Measurements from ENCODE around the gene OR10H4.
"Not testable (repeated sequence)": the region's sequence is repeated elsewhere in the genome, so short reads cannot be mapped to it uniquely, and the experiment has no call there.

The OR10H4 gene, protein sequence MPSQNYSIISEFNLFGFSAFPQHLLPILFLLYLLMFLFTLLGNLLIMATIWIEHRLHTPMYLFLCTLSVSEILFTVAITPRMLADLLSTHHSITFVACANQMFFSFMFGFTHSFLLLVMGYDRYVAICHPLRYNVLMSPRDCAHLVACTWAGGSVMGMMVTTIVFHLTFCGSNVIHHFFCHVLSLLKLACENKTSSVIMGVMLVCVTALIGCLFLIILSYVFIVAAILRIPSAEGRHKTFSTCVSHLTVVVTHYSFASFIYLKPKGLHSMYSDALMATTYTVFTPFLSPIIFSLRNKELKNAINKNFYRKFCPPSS

GRCh38 chr19:15948223-15949058 is at the start of gene OR10H4:
Gene OR10H4 (plus strand): TSS chr19:15949008. CDS start chr19:15949008, 0 bp downstream.
- no peak for DNase-seq

DNA sequence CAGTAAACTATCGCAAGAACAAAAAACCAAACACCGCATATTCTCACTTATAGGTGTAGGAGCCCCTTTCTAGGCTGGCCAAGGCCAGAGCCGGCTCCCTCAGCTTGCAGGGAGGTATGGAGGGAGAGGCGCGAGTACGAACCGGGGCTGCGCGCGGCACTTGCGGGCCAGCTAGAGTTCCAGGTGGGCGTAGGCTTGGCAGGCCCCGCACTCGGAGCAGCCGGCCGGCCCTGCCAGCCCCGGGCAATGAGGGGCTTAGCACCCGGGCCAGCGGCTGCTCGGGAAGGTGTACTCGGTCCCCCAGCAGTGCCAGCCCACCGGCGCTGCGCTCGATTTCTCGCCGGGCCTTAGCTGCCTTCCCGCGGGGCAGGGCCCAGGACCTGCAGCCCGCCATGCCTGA is 49.2 kb upstream of the OR10H4 start:
- not testable (repeated sequence) for DNase-seq

DNA sequence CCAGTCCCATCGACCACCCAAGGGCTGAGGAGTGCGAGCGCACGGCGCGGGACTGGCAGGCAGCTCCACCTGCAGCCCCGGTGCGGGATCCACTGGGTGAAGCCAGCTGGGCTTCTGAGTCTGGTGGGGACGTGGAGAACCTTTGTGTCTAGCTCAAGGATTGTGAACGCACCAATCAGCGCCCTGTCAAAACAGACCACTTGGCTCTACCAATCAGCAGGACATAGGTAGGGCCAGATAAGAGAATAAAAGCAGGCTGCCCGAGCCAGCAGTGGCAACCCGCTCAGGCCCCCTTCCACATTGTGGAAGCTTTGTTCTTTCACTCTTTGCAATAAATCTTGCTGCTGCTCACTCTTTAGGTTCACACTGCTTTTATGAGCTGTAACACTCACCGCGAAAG is 48.8 kb upstream of the OR10H4 start:
- DNase-seq: not testable (repeated sequence)

DNA sequence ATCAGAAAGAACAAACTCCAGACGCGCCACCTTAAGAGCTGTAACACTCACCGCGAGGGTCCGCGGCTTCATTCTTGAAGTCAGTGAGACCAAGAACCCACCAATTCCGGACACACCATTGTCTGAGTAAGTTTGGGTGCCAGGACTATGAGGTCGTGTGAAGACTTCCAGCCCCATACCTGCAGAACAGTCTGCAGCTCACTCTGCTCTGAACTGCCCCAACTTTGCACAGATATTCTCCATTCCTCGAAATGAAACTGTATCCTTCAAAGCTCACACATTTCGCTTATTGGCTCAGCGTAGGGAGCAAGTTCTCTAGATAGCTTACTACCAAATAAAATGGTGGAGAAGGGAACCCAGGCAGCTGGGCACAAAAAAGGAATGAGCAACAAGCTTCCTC is 48.3 kb upstream of the OR10H4 start:
- no peak for DNase-seq

- DNase-seq: no peak
Observed at GRCh38 chr19:15902254-15902653, 46.6 kb upstream of the OR10H4 start.

- not testable (repeated sequence) for DNase-seq
Observed at GRCh38 chr19:15902898-15903297, 45.9 kb upstream of the OR10H4 start.

DNA sequence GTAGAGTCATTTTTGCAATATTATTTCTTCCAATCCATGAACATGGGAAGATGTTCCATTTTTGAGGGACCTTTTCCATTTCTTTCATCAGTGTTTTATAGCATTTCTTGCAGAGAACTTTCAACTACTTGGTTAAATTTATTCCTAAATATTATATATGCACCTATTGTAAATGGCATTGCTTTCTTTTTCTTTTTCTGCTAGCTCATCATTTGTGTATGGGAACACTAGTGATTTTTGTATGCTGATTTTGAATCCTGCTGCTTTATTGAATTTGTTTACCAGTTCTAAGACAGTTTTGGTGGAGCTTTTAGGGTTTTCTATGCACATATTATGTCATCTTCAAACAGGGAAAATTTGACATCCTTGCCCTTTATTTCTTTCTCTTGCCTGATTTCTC is 43.8 kb upstream of the OR10H4 start:
- no peak for DNase-seq

- no peak for DNase-seq
Observed at GRCh38 chr19:15911599-15912235, 37.1 kb upstream of the OR10H4 start.

DNA sequence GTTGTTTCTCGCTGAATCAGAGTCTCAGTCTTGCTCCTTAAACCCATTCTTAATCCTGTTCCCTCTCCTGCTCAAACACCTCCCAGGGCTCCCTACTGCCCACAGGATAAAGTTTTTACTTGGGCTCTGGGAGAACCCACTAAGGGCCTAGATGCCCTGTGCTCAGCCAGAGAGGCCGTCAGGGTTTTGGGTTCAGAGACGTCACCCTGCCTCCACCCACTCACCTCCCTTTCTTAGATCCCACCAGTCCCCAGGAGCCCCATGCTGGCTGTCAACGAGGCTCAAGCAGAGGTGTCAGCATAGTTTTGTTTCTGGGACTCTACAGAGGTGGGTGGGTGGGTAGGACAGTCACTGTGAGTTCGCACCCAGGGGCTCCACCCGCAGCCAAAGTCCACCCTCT is 35.4 kb upstream of the OR10H4 start:
- no peak for DNase-seq

DNA sequence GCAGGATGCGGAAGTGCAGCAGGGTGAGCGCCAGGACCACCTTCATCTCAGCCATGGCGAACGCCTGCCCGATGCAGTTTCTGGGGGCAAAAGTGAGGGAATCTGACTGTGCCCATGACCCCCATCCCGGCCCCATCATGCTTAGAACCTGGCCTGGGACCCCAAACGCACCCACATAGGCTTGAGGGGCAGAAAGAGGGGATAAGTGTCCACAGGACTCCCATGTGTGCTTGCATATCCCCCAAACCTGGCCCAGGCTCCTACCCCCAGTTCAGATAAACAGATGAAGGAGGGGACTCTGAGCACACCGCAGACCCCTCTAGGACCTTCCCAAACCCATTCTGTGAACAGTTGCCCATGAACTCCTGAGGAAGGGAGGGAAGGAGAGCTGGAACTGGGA is 35.0 kb upstream of the OR10H4 start:
- DNase-seq: no peak

DNA sequence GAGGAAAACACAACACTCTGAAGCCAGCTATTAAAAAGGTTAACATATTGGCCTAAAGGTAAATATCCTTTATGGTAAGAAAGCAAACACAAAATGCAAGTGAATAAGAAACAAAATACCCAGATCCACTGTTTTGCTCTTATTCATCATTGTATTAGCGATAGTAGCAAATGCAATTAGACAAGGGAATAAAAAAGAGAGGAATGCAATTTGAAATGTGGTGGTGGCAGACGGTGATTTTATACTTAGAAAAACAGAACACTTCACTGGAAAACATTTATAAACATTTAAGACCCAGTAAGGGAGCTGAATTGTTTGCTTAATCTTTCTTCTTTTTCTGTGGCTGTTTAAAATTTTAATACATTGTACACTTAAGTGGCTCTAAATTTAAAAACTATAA is 33.7 kb upstream of the OR10H4 start:
- DNase-seq: no peak

DNA sequence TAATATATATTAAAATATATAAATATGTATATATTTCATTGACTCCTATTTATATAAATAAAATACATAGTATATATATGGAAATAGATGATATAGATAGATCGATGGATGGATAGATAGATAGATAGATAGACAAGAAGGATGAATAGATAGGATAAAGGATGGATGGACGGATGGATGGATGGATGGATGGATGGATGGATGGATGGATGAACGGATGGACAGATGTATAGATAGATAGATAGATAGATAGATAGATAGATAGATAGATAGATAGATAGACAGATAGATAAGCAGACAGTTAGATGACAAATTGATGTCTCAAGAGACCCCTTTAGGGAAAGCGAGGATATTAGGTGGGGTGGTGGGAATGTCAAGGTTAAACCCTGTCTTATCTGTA is 29.6 kb upstream of the OR10H4 start:
- DNase-seq: no peak

DNA sequence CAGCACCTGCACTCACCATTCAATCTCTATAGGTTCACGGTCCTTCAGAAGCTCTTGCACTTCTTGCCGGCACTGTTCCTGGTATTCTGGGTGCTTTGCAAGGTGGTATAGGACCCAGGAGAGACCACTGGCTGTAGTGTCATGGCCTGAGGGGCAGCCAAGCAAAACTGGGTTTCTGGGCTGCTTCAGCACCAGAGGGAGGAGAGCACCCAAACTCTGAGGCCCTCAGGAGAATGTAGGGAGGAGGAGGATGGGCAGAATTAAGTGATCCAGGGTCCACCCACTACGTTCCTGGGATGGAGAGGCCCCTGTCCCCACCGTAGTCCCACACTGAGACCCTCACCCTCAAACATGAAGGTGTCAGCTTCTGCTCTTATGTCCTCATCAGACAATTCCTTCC is 26.8 kb upstream of the OR10H4 start:
- no peak for DNase-seq

DNA sequence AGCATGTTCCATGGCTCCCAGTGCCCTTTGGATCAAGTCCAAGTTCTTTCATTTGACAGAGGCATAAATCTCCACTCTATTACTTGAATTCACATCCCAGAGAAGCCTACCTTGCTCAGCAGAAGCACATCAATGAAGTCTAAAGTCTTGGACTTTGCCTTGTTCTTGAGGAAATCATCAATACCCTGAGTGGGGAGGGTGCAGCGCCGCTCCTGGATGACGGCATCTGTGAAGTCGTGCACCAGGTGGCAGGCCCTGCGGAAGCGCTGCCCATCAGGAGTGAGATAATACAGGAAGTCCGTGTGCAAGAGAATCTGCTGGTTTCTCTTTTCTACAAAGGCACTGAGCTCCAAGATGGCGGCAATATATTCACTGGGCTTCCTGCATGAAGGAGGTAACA is 25.1 kb upstream of the OR10H4 start:
- no peak for DNase-seq

- no peak for DNase-seq
Observed at GRCh38 chr19:15926484-15926883, 22.3 kb upstream of the OR10H4 start.

GRCh38 chr19:15928321-15928720 is 20.5 kb upstream of the OR10H4 start:
- DNase-seq: no peak

- not testable (repeated sequence) for DNase-seq
Observed at GRCh38 chr19:15933761-15934331, 15.0 kb upstream of the OR10H4 start.

GRCh38 chr19:15934332-15935078 is 14.3 kb upstream of the OR10H4 start, which contains the start of gene CYP4F11:
Gene CYP4F11 (minus strand): TSS chr19:15934529. CDS start chr19:15934408, 121 bp downstream.
- DNase-seq: no peak

- no peak for DNase-seq
Observed at GRCh38 chr19:15935167-15935702, 13.6 kb upstream of the OR10H4 start.

- DNase-seq: no peak
Observed at GRCh38 chr19:15936173-15936572, 12.6 kb upstream of the OR10H4 start.

GRCh38 chr19:15936950-15937349 is 11.9 kb upstream of the OR10H4 start:
- DNase-seq: no peak

- DNase-seq: no peak
Observed at GRCh38 chr19:15937771-15938170, 11.0 kb upstream of the OR10H4 start.

Data from MV-4-11 (cell line).